Measurements from ENCODE around the gene SYNDIG1.

Gene SYNDIG1

DNA sequence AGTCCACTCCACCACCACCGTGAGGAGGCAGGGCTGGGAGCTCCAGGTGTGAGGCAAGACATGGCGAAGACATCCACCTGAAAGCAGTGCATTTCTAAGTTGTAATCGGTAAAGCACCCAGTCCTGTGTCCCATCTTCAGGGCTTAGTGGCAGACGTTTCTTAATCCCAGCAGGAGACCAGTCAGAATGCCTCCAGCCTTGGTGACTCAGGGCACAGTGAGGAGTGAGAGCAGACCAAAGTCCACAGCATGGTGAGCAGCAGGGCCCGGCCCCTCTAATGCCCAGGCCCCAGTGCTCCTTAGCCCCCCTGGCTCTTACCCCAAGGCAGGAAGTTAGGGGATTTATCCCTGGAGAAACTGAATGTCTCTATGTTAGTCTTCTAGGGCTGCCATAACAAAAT lies 183.9 kb downstream of the SYNDIG1 start:
- no peak for FAIRE-seq
- no peak for DNase-seq (ENCODE audit: insufficient read length, low spot score)
- TF ChIP-seq, protein P1, sequence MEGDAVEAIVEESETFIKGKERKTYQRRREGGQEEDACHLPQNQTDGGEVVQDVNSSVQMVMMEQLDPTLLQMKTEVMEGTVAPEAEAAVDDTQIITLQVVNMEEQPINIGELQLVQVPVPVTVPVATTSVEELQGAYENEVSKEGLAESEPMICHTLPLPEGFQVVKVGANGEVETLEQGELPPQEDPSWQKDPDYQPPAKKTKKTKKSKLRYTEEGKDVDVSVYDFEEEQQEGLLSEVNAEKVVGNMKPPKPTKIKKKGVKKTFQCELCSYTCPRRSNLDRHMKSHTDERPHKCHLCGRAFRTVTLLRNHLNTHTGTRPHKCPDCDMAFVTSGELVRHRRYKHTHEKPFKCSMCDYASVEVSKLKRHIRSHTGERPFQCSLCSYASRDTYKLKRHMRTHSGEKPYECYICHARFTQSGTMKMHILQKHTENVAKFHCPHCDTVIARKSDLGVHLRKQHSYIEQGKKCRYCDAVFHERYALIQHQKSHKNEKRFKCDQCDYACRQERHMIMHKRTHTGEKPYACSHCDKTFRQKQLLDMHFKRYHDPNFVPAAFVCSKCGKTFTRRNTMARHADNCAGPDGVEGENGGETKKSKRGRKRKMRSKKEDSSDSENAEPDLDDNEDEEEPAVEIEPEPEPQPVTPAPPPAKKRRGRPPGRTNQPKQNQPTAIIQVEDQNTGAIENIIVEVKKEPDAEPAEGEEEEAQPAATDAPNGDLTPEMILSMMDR (IDR thresholded peaks at IDR 0.05; ENCODE audit: insufficient read depth, missing control alignments): no peak

DNA sequence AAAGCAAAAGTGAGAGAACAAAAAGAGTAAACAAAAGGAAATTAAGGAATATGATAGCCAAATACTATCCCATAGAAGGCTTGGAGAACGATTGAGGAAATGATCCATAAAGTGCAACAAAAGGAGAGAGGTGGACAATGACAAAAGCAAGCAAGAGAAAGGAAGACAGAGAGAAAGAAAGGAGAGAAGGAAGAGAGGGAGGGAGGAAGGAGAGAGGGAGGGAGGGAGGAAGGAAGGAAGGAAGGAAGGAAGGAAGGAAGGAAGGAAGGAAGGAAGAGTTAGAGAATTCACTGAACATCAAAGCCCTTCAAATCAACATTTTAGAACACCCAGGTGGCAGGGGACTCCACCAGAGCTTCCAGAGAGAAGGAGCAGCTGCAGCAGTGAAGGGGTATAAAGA lies 185.0 kb downstream of the SYNDIG1 start:
- FAIRE-seq: no peak
- TF ChIP-seq, protein P1 (IDR thresholded peaks at IDR 0.05; ENCODE audit: insufficient read depth, missing control alignments): no peak

DNA sequence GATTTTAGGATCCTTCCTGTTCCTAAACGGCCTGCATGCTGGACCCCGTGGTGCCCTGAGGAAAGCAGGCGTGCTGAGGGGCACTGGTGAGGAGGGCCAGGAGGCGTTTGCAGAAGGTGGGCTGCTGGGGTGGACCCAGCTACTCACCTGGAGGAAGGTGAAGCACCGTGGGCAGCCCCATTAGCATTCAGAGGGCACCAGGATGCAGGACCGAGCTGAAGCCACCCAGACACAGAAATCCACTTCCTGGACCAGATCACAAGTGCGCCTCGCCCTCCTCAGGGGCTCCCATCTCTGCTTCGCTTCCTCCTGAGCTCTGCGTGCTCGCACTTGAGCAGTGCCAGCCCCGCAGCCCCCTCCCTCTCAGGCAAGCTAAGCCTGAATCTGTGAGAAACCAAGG lies 187.0 kb downstream of the SYNDIG1 start:
- TF ChIP-seq, protein P1 (IDR thresholded peaks at IDR 0.05; ENCODE audit: insufficient read depth, missing control alignments): no peak
- DNase-seq (ENCODE audit: insufficient read length, low spot score): no peak
- no peak for FAIRE-seq

More for the DNA sequence above, 185.0 kb downstream of the SYNDIG1 start:
- DNase-seq (ENCODE audit: insufficient read length, low spot score): no peak

DNA sequence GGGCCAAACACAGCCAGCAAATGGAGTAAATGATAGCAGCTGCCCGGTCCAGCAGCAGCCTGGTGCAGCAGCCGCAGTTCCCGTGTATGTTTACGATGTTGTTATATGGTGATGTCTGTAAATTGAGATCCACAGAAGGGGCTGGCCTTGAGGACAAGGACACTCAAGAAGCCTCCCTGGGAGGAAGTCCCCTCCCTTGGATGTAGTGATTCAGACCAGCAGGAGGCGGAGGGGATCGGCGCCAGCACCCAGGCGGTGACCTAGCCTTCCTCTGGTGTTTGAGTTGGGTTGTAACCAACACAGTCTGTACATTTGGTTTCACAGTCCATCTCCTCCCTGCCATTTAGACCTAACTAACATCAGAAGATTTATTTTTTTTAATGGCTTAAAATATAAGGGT lies 187.8 kb downstream of the SYNDIG1 start:
- DNase-seq (ENCODE audit: insufficient read length, low spot score) (no peak), FAIRE-seq (no peak)
- TF ChIP-seq, protein P1 (IDR thresholded peaks at IDR 0.05; ENCODE audit: insufficient read depth, missing control alignments): no peak

DNA sequence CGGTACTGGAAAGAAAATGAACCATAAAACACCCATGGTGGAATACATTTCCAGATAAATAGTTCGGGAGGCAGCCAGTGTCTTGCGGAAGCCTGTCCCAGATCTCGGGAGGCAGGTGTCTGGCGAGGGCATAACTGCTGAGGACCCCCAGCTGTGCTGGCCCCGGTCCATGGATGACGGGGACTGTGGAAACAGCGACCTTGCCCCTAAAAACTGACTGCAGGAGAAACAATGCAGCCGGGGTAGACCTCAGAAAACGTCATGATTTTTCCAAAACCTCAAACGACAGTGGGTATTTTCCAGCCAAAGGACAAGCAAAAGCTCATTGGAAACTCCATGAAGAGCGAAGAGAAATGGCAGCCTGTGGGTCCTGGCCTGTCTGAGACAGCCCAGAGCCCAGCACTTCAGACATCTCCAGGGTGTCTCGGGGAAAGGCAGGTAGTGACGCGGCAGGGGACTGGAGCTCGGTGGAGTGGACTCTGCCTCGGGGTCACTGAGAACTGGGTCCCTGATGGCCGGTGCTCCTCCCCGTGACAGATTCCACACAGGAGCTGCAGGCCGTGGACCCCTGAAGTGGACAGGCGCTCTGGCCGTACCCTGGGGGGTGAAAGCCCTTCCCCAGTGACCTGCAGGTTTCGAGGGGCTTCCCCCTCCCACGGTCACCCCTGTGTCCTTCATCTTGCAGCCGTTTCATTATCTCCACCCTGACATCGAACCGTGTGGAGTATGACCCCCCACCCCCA lies 188.6 kb downstream of the SYNDIG1 start:
- no peak for FAIRE-seq
- DNase-seq (ENCODE audit: insufficient read length, low spot score): no peak
- TF ChIP-seq, protein P1 (IDR thresholded peaks at IDR 0.05; ENCODE audit: insufficient read depth, missing control alignments): no peak

DNA sequence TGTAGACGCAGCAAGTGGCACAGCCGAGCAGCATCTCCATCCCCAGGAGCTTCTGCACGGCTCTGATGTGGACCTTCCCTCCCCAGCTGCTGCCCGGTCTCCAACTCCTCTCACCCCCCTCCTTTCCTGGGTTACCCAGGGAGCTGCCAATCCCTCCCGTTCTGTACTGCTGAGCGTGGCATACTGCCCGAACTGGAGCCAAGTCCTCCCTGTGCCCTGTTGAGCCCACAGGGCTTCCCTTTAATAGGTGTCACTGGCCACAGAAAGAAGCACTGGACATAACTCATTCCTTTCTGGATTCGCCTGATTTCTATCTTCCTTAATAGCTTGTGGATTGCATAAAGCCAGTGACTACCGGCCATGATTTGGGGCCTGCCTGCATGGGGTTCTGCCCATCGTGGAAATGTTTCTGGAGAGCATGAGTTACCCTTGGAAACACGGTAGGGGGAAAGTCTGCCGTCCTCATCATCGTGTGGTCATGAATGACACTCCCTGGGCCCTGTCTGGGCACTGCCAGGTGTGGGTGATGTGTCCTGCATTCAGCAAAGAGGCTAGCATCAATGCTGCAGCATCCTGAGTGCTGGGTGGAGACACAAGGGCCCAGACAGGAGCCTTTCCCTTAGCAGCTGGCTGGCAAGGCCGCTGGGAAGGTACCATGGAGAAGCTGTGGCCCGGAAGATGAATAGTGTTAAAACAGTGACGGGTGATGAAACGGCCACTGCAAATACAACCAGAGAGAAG lies 189.7 kb downstream of the SYNDIG1 start:
- TF ChIP-seq, protein P1 (IDR thresholded peaks at IDR 0.05; ENCODE audit: insufficient read depth, missing control alignments): no peak
- FAIRE-seq (no peak), DNase-seq (ENCODE audit: insufficient read length, low spot score) (no peak)

DNA sequence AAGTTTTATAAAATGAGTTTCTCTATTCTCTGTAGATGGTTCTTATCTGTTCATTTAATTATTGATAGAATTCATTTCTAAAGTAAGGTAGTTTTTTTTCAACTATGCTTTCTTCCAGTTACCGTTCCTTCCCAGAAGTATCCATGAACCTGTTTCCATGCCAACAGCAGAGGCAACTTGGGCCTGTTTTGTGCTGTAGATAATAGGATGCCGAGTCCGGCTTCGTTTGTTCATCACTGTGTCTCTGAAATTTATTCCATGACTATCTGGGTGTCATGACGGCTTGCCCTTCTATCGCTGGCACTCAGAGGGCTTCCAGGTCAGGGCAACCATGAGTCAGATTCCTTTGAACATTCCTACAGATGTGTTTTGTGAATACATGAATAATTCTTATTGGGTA lies 190.4 kb downstream of the SYNDIG1 start:
- no peak for DNase-seq (ENCODE audit: insufficient read length, low spot score)
- FAIRE-seq: no peak
- TF ChIP-seq, protein P1 (IDR thresholded peaks at IDR 0.05; ENCODE audit: insufficient read depth, missing control alignments): no peak

All from D721Med (cell line).